ENCODE measurements around the gene CAB39L. TPM values are rescaled to one million over a fixed set of nuclear protein-coding genes. Genes with fewer than 3 reads are reported as not detected.

The CAB39L gene
- total and polyA plus RNA-seq, 2 donors (not counting 3 experiments of a cell fraction or from before 2014, with no cell fraction given), result 3.1 to 7.2 TPM

GRCh38 chr13:49472186-49472585, 28.3 kb upstream of the CAB39L start:
- H3K9me3 ChIP-seq (replicated peaks; ENCODE audit: control insufficient read depth, insufficient read depth, low read length), result no peaks in the 10 kb centered on the region
- H3K4me3 ChIP-seq (replicated peaks in 1 of 3; ENCODE audit: insufficient read depth in 1 of 3, low read depth in 1 of 3, low read length in 3 of 3), result no peak overlapping the region
- dilution Hi-C loops (cut with MboI; ENCODE audit: extremely low pct_ligation_motif_present, low sequenced_read_pairs) (no loop called here), intact Hi-C loops (cut with micrococcal nuclease) (no loop called here)
- no peak overlapping the region for H2AFZ ChIP-seq (ENCODE audit: low read depth, low read length)
- no TSS peak for BruUV-seq (replicated peaks)
- H3K36me3 ChIP-seq (ENCODE audit: control insufficient read depth in 2 of 2, extremely low read depth in 1 of 2, insufficient read depth in 2 of 2, low read length in 2 of 2), result no peaks in the 10 kb centered on the region
- no peak overlapping the region for H3K4me2 ChIP-seq (ENCODE audit: insufficient read depth, low read length)
- no peaks in the 10 kb centered on the region for H3K9me1 ChIP-seq (replicated peaks; ENCODE audit: control insufficient read depth, extremely low read depth, insufficient read depth, low read length)
- CTCF ChIA-PET, result no interaction called here
- no peaks in the 10 kb centered on the region for H4K20me1 ChIP-seq (replicated peaks; ENCODE audit: control insufficient read depth, extremely low read depth, insufficient read depth, low read length)
- no peak overlapping the region for H3K9ac ChIP-seq (replicated peaks; ENCODE audit: extremely low read depth, insufficient read depth, low read length)
- no peak for FAIRE-seq
- TF ChIP-seq MYC (IDR thresholded peaks at IDR 0.05; ENCODE audit: low read depth, low read length), result no peak
- no peak for TF ChIP-seq POLR2A (IDR thresholded peaks at IDR 0.05; ENCODE audit: low read depth, low read length)
- TF ChIP-seq EZH2 (IDR thresholded peaks at IDR 0.05; ENCODE audit: borderline replicate concordance, low read depth, low read length, severe bottlenecking), result no peak
- no peak for TF ChIP-seq MAX (IDR thresholded peaks at IDR 0.05; ENCODE audit: insufficient read depth, insufficient read length)
- no peak for TF ChIP-seq POLR2AphosphoS5 (IDR thresholded peaks at IDR 0.05; ENCODE audit: insufficient read depth, low read depth, low read length)
- TF ChIP-seq GATA2 (IDR thresholded peaks at IDR 0.05; ENCODE audit: insufficient read depth, insufficient read length, low read depth, low read length), result no peak
- TF ChIP-seq JUN (IDR thresholded peaks at IDR 0.05; ENCODE audit: borderline replicate concordance, insufficient read depth, insufficient read length, low read depth), result no peak
- TF ChIP-seq FOS (IDR thresholded peaks at IDR 0.05; ENCODE audit: borderline replicate concordance, insufficient read depth, low read length), result no peak
- H3K27me3 ChIP-seq (ENCODE audit: control insufficient read depth in 2 of 2, insufficient read depth in 2 of 2, low read length in 2 of 2), result no peaks in the 10 kb centered on the region
- no peak for DNase-seq (ENCODE audit: low read depth, low spot score)
- H3K4me1 ChIP-seq (ENCODE audit: control insufficient read depth, extremely low read depth, insufficient read depth, low read length), result no peaks in the 10 kb centered on the region
- H3K27ac ChIP-seq (ENCODE audit: insufficient read depth, low read depth, low read length), result no peak overlapping the region
- H3K79me2 ChIP-seq (ENCODE audit: control insufficient read depth, insufficient read depth, low read length), result no peaks in the 10 kb centered on the region
- POLR2A ChIA-PET, result no interaction called here

- Histone ChIP-seq H3K4me3 (replicated peaks in 1 of 3; ENCODE audit: insufficient read depth in 1 of 3, low read depth in 1 of 3, low read length in 3 of 3) (no peak overlapping the region), H2AFZ (ENCODE audit: low read depth, low read length) (no peak overlapping the region), H3K4me2 (ENCODE audit: insufficient read depth, low read length) (no peak overlapping the region), H3K27me3 (ENCODE audit: control insufficient read depth in 2 of 2, insufficient read depth in 2 of 2, low read length in 2 of 2) (no peaks in the 10 kb centered on the region), H3K9me1 (replicated peaks; ENCODE audit: control insufficient read depth, extremely low read depth, insufficient read depth, low read length) (no peaks in the 10 kb centered on the region), H3K27ac (ENCODE audit: insufficient read depth, low read depth, low read length) (no peak overlapping the region), H3K9me3 (replicated peaks; ENCODE audit: control insufficient read depth, insufficient read depth, low read length) (no peaks in the 10 kb centered on the region), H3K9ac (replicated peaks; ENCODE audit: extremely low read depth, insufficient read depth, low read length) (no peak overlapping the region), H4K20me1 (replicated peaks; ENCODE audit: control insufficient read depth, extremely low read depth, insufficient read depth, low read length) (no peaks in the 10 kb centered on the region), H3K4me1 (ENCODE audit: control insufficient read depth, extremely low read depth, insufficient read depth, low read length) (no peaks in the 10 kb centered on the region), H3K36me3 (ENCODE audit: control insufficient read depth in 2 of 2, extremely low read depth in 1 of 2, insufficient read depth in 2 of 2, low read length in 2 of 2) (peaks cover 0 to 2% of the 10 kb centered on the region in 2 experiments), H3K79me2 (ENCODE audit: control insufficient read depth, insufficient read depth, low read length) (no peaks in the 10 kb centered on the region)
- CTCF ChIA-PET, result interaction anchor here (0.6 to 1.6 kb wide), 4 partner anchors 12 to 638 kb away, joined by 3 to 4 read pairs (median 4); partner anchors contain the start of genes CAB39L and SETDB2
- POLR2A ChIA-PET, result no interaction called here
- dilution Hi-C loops (cut with MboI; ENCODE audit: extremely low pct_ligation_motif_present, low sequenced_read_pairs), result no loop called here
- FAIRE-seq, result no peak
- intact Hi-C loops (cut with micrococcal nuclease), result no loop called here
- TF ChIP-seq JUN (IDR thresholded peaks at IDR 0.05; ENCODE audit: borderline replicate concordance, insufficient read depth, insufficient read length, low read depth) (no peak), EZH2 (IDR thresholded peaks at IDR 0.05; ENCODE audit: borderline replicate concordance, low read depth, low read length, severe bottlenecking) (no peak), MAX (IDR thresholded peaks at IDR 0.05; ENCODE audit: insufficient read depth, insufficient read length) (no peak), GATA2 (IDR thresholded peaks at IDR 0.05; ENCODE audit: insufficient read depth, insufficient read length, low read depth, low read length) (no peak), MYC (IDR thresholded peaks at IDR 0.05; ENCODE audit: low read depth, low read length) (no peak)
- no peak for DNase-seq (ENCODE audit: low read depth, low spot score)
- no TSS peak for BruUV-seq (replicated peaks)
These were observed 22.5 kb upstream of the CAB39L start for GRCh38 chr13:49466292-49466838.

Measured in endothelial cell of umbilical vein (primary cell).